GM23338 (cell line): ENCODE data around the gene AP2A2.

ENCODE experiments used
- JUNB ChIP-seq: IDR thresholded peaks from one replicate; pipeline ENCODE4 v1.6.1; 2016; ENCODE audit warnings: antibody characterized with exemption; ENCODE audit not compliant: unreplicated experiment
- TF ChIP-seq, protein P1 (sequence below), 2 experiments: fragments of 200-600 bp in 1 of 2; sonication (generic) in 1 of 2; conservative IDR thresholded peaks; 2 replicates each; pipeline versions ENCODE4 v1.5.1 to v1.6.1; 2016 to 2017; ENCODE audit warnings: antibody characterized with exemption in 2 of 2, low read depth in 2 of 2, mild to moderate bottlenecking in 2 of 2, moderate library complexity in 1 of 2

DNA sequence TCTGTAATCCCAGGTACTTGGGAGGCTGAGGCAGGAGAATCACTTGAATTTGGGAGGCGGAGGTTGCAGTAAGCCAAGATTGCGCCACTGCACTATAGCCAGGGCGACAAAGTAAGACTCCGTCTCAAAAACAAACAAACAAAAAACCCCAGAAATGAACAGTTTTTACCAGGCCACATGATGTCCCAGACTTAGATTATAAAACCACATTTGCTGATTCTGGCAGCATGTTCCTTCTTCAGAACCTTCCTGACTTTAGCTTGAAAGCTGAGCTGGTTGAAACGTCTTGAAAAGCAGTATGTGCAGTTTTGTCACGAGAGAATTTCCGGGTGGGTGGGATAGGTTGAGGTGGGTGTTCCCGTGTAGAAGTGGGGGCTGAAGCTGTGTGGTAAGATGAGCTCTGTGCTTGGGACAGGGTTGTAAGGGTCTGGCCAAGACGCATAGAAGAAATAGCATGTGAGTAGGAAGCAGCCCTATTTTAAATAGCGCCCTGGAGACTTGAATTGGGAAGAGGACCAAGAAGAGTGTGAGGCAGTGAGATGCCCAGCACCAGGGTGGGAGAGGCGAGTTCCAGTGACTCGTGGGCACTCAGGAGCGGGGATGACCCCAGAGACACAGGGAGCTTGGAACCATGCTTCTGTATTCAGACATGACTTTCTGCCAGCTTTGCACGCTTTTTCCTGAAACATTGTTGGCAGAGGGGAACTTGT, 7.6 kb downstream of the AP2A2 start:
- TF ChIP-seq, protein P1, sequence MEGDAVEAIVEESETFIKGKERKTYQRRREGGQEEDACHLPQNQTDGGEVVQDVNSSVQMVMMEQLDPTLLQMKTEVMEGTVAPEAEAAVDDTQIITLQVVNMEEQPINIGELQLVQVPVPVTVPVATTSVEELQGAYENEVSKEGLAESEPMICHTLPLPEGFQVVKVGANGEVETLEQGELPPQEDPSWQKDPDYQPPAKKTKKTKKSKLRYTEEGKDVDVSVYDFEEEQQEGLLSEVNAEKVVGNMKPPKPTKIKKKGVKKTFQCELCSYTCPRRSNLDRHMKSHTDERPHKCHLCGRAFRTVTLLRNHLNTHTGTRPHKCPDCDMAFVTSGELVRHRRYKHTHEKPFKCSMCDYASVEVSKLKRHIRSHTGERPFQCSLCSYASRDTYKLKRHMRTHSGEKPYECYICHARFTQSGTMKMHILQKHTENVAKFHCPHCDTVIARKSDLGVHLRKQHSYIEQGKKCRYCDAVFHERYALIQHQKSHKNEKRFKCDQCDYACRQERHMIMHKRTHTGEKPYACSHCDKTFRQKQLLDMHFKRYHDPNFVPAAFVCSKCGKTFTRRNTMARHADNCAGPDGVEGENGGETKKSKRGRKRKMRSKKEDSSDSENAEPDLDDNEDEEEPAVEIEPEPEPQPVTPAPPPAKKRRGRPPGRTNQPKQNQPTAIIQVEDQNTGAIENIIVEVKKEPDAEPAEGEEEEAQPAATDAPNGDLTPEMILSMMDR (conservative IDR thresholded peaks at IDR 0.05; ENCODE audit: low read depth in 2 of 2) = no peak
- no peak for TF ChIP-seq JUNB
